Measurements from ENCODE around the gene SMG6. TPM values are rescaled to one million over a fixed set of nuclear protein-coding genes. Genes with fewer than 3 reads are reported as not detected.

Gene SMG6
- total and polyA plus RNA-seq, 2 of the 8 experiments (the other 6 are each of a cell fraction or from before 2014, with no cell fraction given): 18.5 to 25.2 TPM

- Histone ChIP-seq H3K23ac (ENCODE audit: insufficient read length) (no peak overlapping the region), H3K4me2 (ENCODE audit: insufficient read depth in 1 of 2, low read depth in 2 of 2, low read length in 2 of 2) (peak overlapping the region; percentile 55 to 76), H4K91ac (replicated peaks; ENCODE audit: insufficient read length, low read length) (no peak overlapping the region), H3K9ac (replicated peaks in 1 of 4; ENCODE audit: extremely low read depth in 1 of 4, low read depth in 3 of 4, low read length in 3 of 4) (no peak overlapping the region), H3K14ac (ENCODE audit: insufficient read length) (no peak overlapping the region), H4K8ac (ENCODE audit: extremely low read depth, insufficient read depth, low read length) (no peak overlapping the region), H3K9me3 (ENCODE audit: insufficient read depth in 2 of 2, low read depth in 1 of 2, low read length in 1 of 2) (no peaks in the 10 kb centered on the region), H3K27me3 (replicated peaks in 1 of 4; ENCODE audit: control insufficient read depth in 3 of 4, extremely low read depth in 1 of 4, insufficient read depth in 3 of 4, low read length in 3 of 4) (peaks cover 38 to 41% (median 39%) of the 10 kb centered on the region in 4 experiments), H2BK120ac (replicated peaks; ENCODE audit: low read depth, low read length) (no peak overlapping the region), H3K23me2 (ENCODE audit: low read depth, low read length) (peaks cover 6% of the 10 kb centered on the region; the same call in 1 of the 2 replicates), H3K18ac (ENCODE audit: extremely low read depth, low read length) (no peak overlapping the region), H3K79me2 (ENCODE audit: control insufficient read depth in 1 of 2, insufficient read depth in 2 of 2, low read length in 2 of 2) (no peaks in the 10 kb centered on the region), H3K36me3 (ENCODE audit: control insufficient read depth in 2 of 4, insufficient read depth in 4 of 4, low read length in 3 of 4) (no peaks in the 10 kb centered on the region), H3K56ac (replicated peaks; ENCODE audit: insufficient read length, low read depth, low read length) (no peak overlapping the region), H2BK20ac (ENCODE audit: low read length) (no peak overlapping the region), H3K4me1 (replicated peaks in 1 of 4; ENCODE audit: control insufficient read depth in 3 of 4, insufficient read depth in 4 of 4, low read length in 3 of 4) (peaks cover 2 to 4% (median 4%) of the 10 kb centered on the region in 4 experiments; a peak in 5 of 7 replicates), H3K4ac (replicated peaks; ENCODE audit: insufficient read length, low read depth, low read length) (no peak overlapping the region), H2BK5ac (ENCODE audit: low read depth, low read length) (no peak overlapping the region), H2BK15ac (ENCODE audit: low read length) (0 out of 2 replicates have a peak overlapping the region, but pooled peaks have one; percentile 29), H4K5ac (ENCODE audit: insufficient read length, low read depth, low read length) (no peak overlapping the region), H2AFZ (ENCODE audit: low read length) (no peak overlapping the region), H3K27ac (ENCODE audit: low read depth, low read length) (no peak overlapping the region), H3K4me3 (ENCODE audit: extremely low read depth in 1 of 4, insufficient read depth in 2 of 4, low read depth in 3 of 4, low read length in 4 of 4) (peak overlapping the region; percentile 74 to 98 (median 92)), H2BK12ac (ENCODE audit: low read depth, low read length) (no peak overlapping the region), H2AK5ac (ENCODE audit: low read depth, low read length) (no peak overlapping the region), H4K20me1 (replicated peaks in 1 of 2; ENCODE audit: control insufficient read depth in 1 of 2, insufficient read depth in 2 of 2, low read length in 2 of 2) (peaks cover 0 to 6% of the 10 kb centered on the region in 2 experiments), H3K79me1 (ENCODE audit: low read depth, low read length) (no peaks in the 10 kb centered on the region)
- WGBS, 2 experiments (ENCODE audit: extremely low coverage in 1 of 2, insufficient coverage in 1 of 2, insufficient read length in 1 of 2, insufficient replicate concordance in 2 of 2, low coverage in 1 of 2, low lambda C conversion rate in 2 of 2, missing lambda C conversion rate in 1 of 2): 29% methylated on average over 10 of the region's 10 CpGs; no CpG with 5 or more reads in 1 of the 2 experiments
- no peak for DNase-seq (ENCODE audit: low read depth in 1 of 2, low spot score in 2 of 2)
- no peak for FAIRE-seq
- ChIA-PET POLR2A (ENCODE audit: partially characterized antibody) (interaction anchor here (1.1 kb wide), 1 partner anchor 9 kb away, joined by 3 read pairs; no protein-coding TSS in a partner anchor), CTCF (ENCODE audit: partially characterized antibody) (interaction anchor here (0.8 to 4.4 kb wide), 8 partner anchors 11 to 201 kb away, joined by 3 to 15 read pairs (median 4); partner anchors contain the start of gene OVCA2)
- TF ChIP-seq POU5F1 (IDR thresholded peaks at IDR 0.05; ENCODE audit: low read depth, low read length): no peak
- no peak for TF ChIP-seq HDAC6 (IDR thresholded peaks at IDR 0.05; ENCODE audit: low read depth, low read length)
- no peak for TF ChIP-seq CTBP2 (IDR thresholded peaks at IDR 0.05; ENCODE audit: borderline replicate concordance, insufficient read depth, insufficient read length, low read length)
- TF ChIP-seq RAD21 (IDR thresholded peaks at IDR 0.05 in 1 of 2, conservative IDR thresholded peaks at IDR 0.05 in 1 of 2; ENCODE audit: low read depth in 2 of 2, low read length in 2 of 2): peak; percentile 82 to 83
- TF ChIP-seq TAF1 (IDR thresholded peaks at IDR 0.05; ENCODE audit: low read depth, low read length): 0 out of 2 replicates have a peak, but pooled peaks have one; percentile 26
- TF ChIP-seq, protein P1, sequence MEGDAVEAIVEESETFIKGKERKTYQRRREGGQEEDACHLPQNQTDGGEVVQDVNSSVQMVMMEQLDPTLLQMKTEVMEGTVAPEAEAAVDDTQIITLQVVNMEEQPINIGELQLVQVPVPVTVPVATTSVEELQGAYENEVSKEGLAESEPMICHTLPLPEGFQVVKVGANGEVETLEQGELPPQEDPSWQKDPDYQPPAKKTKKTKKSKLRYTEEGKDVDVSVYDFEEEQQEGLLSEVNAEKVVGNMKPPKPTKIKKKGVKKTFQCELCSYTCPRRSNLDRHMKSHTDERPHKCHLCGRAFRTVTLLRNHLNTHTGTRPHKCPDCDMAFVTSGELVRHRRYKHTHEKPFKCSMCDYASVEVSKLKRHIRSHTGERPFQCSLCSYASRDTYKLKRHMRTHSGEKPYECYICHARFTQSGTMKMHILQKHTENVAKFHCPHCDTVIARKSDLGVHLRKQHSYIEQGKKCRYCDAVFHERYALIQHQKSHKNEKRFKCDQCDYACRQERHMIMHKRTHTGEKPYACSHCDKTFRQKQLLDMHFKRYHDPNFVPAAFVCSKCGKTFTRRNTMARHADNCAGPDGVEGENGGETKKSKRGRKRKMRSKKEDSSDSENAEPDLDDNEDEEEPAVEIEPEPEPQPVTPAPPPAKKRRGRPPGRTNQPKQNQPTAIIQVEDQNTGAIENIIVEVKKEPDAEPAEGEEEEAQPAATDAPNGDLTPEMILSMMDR (IDR thresholded peaks at IDR 0.05; ENCODE audit: control extremely low read depth in 1 of 3, insufficient read depth in 1 of 3, low read depth in 1 of 3, low read length in 3 of 3): peak; percentile 62 to 88 (median 66)
- 0 out of 2 replicates have a peak, but pooled peaks have one; percentile 8 for TF ChIP-seq ATF3 (IDR thresholded peaks at IDR 0.05; ENCODE audit: insufficient read depth, low read depth, low read length)
Observed at GRCh38 chr17:2030779-2031163, 272.8 kb downstream of the SMG6 start.
